Dermis microvascular lymphatic vessel endothelial cell (primary cell): ENCODE data around the gene ADSL. TPM values are rescaled to one million over a fixed set of nuclear protein-coding genes. Genes with fewer than 3 reads are reported as not detected.

ENCODE experiments used
- DNase-seq, 2 donors: peaks; one replicate each; pipeline versions ENCODE4 v3.0.0 to v3.0.0-alpha.2; 2010; ENCODE audit warnings: low read depth in 2 of 2
- total RNA-seq: library from RNA; depleted of rRNA; stranded (reverse); fragments of >200 nt; gene quantifications from 2 replicates; pipeline ENCODE4 v1.2.1, GENCODE V29; 2014

Gene ADSL
- total RNA-seq, 1 donor from 2014 or later: 153 TPM

DNA sequence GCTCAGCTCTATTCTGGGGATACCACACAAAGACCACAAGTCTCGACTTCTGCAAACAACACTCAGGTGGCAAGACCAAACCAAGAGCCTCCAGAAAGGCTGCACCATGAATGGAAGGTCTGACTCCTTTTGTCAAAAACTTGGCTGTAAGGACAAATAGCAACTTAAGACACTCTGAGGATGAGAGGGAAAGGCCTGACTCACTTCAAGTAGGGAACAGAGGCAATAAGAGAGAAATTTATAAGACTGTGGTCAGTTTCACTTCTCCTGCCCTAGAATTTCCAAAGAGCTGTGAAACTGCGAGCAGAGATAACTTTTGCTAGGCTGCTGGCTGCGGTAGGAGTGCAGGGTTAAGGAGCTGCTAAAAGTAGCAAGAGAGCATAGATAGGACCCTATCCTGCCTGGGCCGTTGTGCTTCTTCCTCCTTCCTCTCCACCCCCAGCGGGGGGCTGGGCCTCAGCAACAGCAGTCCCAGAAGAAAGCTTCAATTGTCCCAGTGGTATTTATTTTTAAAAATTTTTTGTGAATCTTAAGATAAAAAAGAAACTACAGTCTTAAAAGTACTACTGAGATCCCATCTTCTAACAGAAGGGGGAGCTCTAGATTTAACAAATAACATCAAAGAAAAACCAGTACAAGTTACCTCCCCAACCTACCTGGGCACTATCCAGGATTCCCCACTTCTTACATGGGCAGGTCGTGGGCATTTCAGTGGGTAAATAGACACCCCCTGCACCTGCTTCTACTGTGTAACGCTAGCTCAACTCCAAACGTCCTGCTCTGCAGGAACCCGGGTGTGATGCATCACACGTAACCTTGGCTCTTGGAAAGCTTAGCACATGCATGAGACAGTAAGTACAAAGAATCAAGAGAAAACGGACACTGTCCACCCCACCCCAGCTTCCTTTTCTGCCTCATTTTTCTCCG, 90.5 kb downstream of the ADSL start:
- DNase-seq: peak; percentile 42 to 63

Other genes with a start within 250 kb of the ADSL start
- 12.6 and 16.7 TPM in 2 replicates for gene TNRC6B, start 168.6 kb upstream of the ADSL start, total RNA-seq
- 44.2 and 62.1 TPM in 2 replicates for gene SGSM3, start 24.1 kb downstream of the ADSL start, total RNA-seq